Measurements from ENCODE around the gene SMIM38. TPM values are rescaled to one million over a fixed set of nuclear protein-coding genes. Genes with fewer than 3 reads are reported as not detected.
A peak's percentile ranks its signal among the peaks of the same experiment; 100 is the strongest.

The SMIM38 gene
- total RNA-seq, 2 donors from 2014 or later: 0.18 TPM; not detected in 1

GRCh38 chr11:69193629-69194028 is 37.9 kb downstream of the SMIM38 start:
- intact Hi-C loops (cut with DNase I): no loop called here
- no peak for ATAC-seq
- no peak for DNase-seq

- intact Hi-C loops (cut with DNase I): no loop called here
- DNase-seq: no peak
- no peak for ATAC-seq
Observed at GRCh38 chr11:69194396-69194795, 38.7 kb downstream of the SMIM38 start.

GRCh38 chr11:69194956-69195355 is 39.2 kb downstream of the SMIM38 start:
- intact Hi-C loops (cut with DNase I): no loop called here
- ATAC-seq: no peak

GRCh38 chr11:69195824-69196782 is 40.4 kb downstream of the SMIM38 start:
- intact Hi-C loops (cut with DNase I): no loop called here
- DNase-seq (no peak), ATAC-seq (no peak)

More at GRCh38 chr11:69194956-69195355, 39.2 kb downstream of the SMIM38 start:
- DNase-seq: no peak

- DNase-seq (no peak), ATAC-seq (no peak)
- intact Hi-C loops (cut with DNase I): no loop called here
Observed at GRCh38 chr11:69196783-69197169, 41.0 kb downstream of the SMIM38 start.

GRCh38 chr11:69198891-69199582 is 43.3 kb downstream of the SMIM38 start:
- DNase-seq (no peak), ATAC-seq (no peak)
- intact Hi-C loops (cut with DNase I): no loop called here

GRCh38 chr11:69199583-69200315 is 44.0 kb downstream of the SMIM38 start:
- intact Hi-C loops (cut with DNase I): no loop called here
- ATAC-seq (no peak), DNase-seq (no peak)

- ATAC-seq: peak; percentile 23 to 32
- intact Hi-C loops (cut with DNase I): no loop called here
- DNase-seq: no peak
Observed at GRCh38 chr11:69200331-69201065, 44.8 kb downstream of the SMIM38 start.

- intact Hi-C loops (cut with DNase I): no loop called here
- no peak for ATAC-seq
Observed at GRCh38 chr11:69201066-69201365, 45.3 kb downstream of the SMIM38 start.

GRCh38 chr11:69201764-69202370 is 46.1 kb downstream of the SMIM38 start:
- DNase-seq (no peak), ATAC-seq (no peak)
- intact Hi-C loops (cut with DNase I): no loop called here

More at GRCh38 chr11:69201066-69201365, 45.3 kb downstream of the SMIM38 start:
- DNase-seq: no peak

- ATAC-seq (no peak), DNase-seq (no peak)
- intact Hi-C loops (cut with DNase I): no loop called here
Observed at GRCh38 chr11:69202511-69203221, 46.9 kb downstream of the SMIM38 start.

GRCh38 chr11:69203381-69203780 is 47.6 kb downstream of the SMIM38 start:
- no peak for ATAC-seq
- intact Hi-C loops (cut with DNase I): no loop called here
- DNase-seq: no peak

- ATAC-seq (no peak), DNase-seq (no peak)
- intact Hi-C loops (cut with DNase I): no loop called here
Observed at GRCh38 chr11:69203901-69204245, 48.1 kb downstream of the SMIM38 start.

GRCh38 chr11:69204246-69204940 is 48.7 kb downstream of the SMIM38 start:
- intact Hi-C loops (cut with DNase I): no loop called here
- DNase-seq: no peak
- no peak for ATAC-seq

GRCh38 chr11:69204941-69205742 is 49.4 kb downstream of the SMIM38 start:
- no peak for ATAC-seq
- intact Hi-C loops (cut with DNase I): no loop called here

More at GRCh38 chr11:69204941-69205742, 49.4 kb downstream of the SMIM38 start:
- DNase-seq: no peak

Data from left cardiac atrium (tissue), 4 donors.